HG03469 (cell line): Measurements from ENCODE around the gene KYAT1.

Experiments
- ATAC-seq: cut with Tn5 transposase; IDR thresholded peaks from one replicate; pipeline ENCODE4 v1.9.1; 2021; ENCODE audit warnings: mild to moderate bottlenecking, moderate library complexity, moderate number of reproducible peaks; ENCODE audit not compliant: unreplicated experiment

Gene KYAT1

GRCh38 chr9:128909859-128910258 lies 28.1 kb upstream of the KYAT1 start:
- no peak for ATAC-seq

GRCh38 chr9:128908372-128908771 lies 26.6 kb upstream of the KYAT1 start:
- no peak for ATAC-seq

- no peak for ATAC-seq
Measured at GRCh38 chr9:128906741-128907140, 25.0 kb upstream of the KYAT1 start.

DNA sequence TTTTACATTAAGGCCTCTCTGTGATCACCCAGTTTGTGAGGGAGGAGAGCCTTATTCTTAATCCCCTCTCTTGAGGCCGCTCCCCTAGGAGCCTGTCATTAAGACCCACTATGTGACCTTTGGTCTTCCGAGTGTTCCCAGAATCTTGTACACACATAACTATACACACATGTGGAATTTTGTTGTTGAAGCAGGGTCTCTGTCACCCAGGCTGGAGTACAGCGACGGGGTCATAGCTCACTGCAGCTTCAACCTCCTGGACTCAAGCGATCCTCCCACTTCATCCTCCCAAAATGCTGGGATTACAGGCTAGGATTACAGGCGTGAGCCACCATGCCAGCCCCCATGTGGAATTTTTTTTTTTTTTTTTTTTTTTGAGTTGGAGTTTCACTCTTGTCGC lies 24.2 kb upstream of the KYAT1 start:
- no peak for ATAC-seq

GRCh38 chr9:128903871-128904620 lies 22.3 kb upstream of the KYAT1 start:
- ATAC-seq = no peak

DNA sequence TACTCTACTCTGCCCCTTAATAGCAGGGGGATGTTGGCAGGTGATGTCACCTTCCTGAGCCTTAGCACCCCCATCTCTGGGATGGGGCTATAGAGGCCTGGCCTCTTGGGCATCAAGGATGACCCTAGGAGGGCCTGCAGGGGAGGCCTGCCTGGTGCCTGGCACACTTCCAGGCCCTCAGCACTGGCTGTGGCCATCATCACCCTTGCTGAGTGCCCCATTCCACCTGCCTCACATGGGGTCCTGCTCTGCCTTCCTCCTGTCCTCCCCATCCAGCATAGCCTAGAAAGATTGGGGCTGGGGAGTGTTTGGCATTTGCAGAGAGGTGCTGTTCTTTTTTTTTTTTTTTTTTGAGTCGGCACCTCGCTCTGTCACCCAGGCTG lies 21.3 kb upstream of the KYAT1 start:
- ATAC-seq = no peak

- peak; percentile 70 for ATAC-seq
Measured at GRCh38 chr9:128902351-128903078, 20.8 kb upstream of the KYAT1 start.

DNA sequence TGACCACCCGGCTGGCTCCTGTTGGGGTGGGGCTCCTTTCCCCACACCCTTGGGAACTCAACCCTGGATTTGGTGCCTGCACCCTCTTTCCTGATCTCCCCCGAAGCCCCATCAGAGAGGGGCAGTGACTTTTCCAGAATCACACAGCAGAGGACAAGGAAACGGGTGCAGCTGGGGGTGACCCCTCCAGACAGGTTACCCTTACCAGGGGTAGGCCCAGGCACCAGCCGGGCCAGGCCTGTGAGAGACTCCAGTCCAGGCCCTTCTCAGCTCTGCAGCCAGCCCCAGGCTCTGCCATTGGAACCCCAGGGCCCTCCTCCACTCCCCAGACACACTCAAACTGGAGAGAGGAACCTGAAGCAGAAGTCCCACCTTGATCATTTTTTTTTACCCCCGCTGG lies 20.1 kb upstream of the KYAT1 start:
- ATAC-seq = no peak

GRCh38 chr9:128901379-128901778 lies 19.6 kb upstream of the KYAT1 start:
- ATAC-seq = no peak

DNA sequence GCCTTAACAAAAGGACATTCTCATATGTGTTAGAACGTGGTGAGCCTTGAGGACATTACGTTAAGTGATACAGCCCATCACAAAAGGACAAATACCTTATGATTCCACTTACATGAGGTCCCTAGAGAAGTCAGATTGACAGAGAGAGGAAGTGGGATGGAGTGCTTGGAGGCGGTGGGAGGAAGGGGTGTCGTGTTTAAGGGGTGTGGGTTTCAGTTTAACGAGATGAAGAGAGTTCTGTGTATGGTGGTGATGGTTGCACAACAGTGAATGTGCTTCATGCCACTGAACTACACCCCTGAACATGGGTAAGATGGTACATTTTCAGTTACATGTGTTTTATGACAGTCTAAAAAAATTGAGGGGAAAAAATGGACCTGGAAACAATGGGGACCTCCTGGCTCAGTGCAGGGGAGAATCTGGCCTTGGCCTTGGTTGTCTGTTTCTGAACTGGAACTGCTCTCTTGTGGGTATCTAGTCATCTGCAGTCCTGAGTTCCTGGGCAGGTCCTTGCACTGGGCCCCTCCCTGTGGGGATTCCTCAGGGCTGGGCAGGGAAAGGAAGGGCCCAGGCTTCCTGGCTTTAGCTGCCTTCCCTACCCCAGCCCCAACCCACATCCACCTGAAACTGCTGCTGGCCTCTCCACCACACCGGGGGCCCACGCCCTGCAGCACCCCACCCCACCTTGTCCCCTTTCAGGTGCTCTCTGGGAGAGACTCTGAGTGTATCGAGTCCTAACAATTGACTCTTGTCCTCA lies 18.0 kb upstream of the KYAT1 start:
- no peak for ATAC-seq

GRCh38 chr9:128898845-128899565 lies 17.3 kb upstream of the KYAT1 start:
- no peak for ATAC-seq

DNA sequence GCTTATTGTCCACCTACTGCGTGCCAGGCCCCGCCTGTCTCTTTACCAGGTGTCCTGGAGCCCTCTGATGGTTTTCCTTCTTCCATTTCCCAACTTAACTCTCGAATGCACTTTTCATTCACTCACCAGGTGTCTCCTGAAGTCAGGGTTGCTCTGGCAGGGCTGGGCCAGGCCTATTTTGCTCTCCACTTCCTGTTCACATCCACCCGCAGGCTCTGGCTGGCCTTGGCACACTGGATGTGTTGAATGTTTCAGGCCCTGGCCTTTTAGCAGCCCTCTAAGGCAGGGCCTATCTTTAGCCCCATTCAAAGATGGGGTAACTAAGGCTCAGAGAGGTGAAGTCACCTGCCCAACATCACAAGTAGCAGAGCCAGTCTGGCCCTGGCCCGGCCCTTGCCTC lies 16.6 kb upstream of the KYAT1 start:
- ATAC-seq = no peak

GRCh38 chr9:128895556-128895955 lies 13.8 kb upstream of the KYAT1 start:
- no peak for ATAC-seq

DNA sequence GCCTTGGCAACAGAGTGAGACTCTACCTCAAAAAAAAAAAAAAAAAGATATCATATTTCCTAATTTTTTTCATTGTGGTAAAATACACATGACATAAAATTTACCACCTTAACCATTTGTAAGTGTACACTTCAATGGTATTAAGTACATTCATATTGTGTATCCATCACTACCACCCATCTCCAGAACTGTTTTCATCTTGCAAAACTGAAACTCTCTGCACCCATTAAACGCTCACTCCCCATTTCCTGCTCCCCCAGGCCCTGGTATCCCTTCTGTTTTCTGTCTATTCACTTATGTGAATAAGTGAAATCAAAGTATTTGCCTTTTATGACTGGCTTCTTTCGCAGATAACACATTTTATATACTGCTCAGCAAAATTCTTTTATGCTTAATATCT lies 13.0 kb upstream of the KYAT1 start:
- no peak for ATAC-seq

DNA sequence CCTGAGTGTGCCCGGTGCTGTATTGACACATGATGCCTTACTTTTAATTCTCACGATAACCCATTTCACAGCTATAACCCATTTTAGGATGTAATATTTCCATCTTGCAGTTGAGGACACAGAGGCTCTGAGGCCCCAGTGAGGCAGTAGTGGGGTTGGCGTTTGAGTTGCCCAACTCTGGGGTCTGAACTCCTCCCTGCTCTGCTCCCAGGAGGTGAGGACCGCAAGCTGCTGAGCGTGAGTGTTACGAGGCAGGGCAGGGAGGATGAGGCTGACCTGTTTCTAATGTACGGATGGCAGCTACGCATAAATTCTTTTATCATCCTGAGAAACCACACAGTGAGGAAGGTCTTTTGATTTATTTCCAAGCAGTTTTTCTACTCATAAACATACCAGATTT lies 11.6 kb upstream of the KYAT1 start:
- ATAC-seq = no peak

DNA sequence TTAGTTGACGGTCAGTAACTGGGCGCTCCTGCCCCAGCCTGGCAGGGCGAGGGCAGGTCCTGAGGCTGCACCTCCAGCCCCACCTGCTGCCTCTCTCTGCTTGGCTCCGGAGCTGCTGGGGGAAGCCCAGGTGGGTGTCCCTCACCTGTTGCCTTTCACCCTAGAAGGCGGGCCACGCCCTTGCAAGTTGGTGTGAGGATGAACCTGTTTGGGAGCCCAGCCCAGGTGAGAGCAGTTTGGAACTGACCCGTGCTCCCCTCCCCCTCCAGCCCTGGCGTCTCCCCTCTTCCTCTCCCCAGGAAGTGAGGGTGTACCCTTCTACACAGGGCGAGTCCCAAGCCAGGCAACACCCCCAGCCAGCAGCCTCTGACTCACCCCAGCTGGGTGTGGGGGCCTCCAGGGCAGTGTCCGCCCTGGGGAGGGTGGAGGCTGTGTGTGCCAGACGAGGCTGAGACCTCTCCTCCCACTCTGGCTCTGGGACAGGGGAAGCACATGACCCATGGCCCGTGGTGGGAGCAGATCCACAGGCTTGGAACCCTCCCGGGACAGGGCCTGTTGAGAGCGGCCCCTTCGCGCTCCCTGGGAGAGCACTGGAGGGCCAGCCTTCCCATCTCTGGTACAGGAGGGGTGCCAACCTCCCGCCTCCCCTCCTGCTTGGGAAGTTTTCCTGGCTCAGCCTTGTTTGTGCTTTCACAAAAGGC lies 10.6 kb upstream of the KYAT1 start:
- no peak for ATAC-seq

DNA sequence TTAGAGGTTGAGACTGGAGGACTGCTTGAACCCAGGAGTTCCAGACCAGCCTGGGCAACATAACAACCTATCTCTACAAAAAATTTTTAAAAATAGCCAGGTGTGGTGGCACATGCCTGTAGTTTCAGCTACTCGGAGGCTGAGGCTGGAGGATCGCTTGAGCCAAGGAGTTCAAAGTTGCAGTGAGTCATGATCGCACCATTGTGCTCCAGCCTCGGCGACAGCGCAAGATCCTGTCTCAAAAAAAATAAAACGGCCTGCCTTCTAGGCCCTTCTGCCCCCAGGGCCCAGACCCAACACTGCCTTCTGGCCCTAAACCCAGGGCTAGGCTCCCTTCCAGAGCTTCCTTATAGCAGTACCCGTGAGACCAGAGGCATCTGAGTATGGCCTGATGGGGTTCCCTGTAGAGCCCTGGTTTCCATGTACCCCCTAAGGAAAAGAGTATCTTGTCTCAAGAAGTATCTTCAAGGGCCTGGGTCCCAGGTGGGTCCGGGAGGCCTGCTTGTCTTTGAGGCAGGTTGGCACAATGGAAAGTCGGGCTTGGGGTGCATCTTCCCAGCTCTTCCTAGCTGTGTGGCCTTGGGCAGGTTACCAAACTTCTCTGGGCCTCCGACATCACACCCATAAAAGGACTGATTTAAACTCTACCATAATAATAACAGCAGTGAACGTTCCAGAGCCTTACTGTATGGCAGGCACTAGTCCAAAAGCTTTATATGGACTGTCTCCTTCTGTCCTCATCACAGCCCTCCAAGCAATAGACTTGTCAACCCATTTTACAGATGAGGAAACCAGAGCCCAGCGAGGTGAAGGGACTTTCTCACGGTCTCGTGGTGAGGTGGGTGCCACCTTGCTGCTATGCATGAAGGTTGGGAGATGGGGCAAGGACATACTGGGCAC lies 9.8 kb upstream of the KYAT1 start:
- ATAC-seq = no peak

GRCh38 chr9:128887914-128888350 lies 6.2 kb upstream of the KYAT1 start:
- ATAC-seq = no peak

GRCh38 chr9:128887049-128887448 lies 5.3 kb upstream of the KYAT1 start:
- ATAC-seq = no peak
